M059J (cell line): ENCODE data around the gene ARHGAP44. TPM values are rescaled to one million over a fixed set of nuclear protein-coding genes. Genes with fewer than 3 reads are reported as not detected.
A peak's percentile ranks its signal among the peaks of the same experiment; 100 is the strongest.

Experiments
- DNase-seq: peaks from one replicate; pipeline ENCODE4 v3.0.0-alpha.2; 2012; ENCODE audit warnings: low read depth
- total RNA-seq: library from RNA; depleted of rRNA; stranded (reverse); fragments of >200 nt; shearing (Covaris generic); gene quantifications from 2 replicates; pipeline ENCODE4 v1.2.3, GENCODE V29; 2014

The ARHGAP44 gene
- total RNA-seq, 1 experiment from 2014 or later, result not detected

GRCh38 chr17:12898110-12898509 lies 108.8 kb downstream of the ARHGAP44 start:
- no peak for DNase-seq

GRCh38 chr17:12899604-12900003 lies 110.3 kb downstream of the ARHGAP44 start:
- DNase-seq, result no peak

GRCh38 chr17:12900474-12900873 lies 111.2 kb downstream of the ARHGAP44 start:
- DNase-seq, result no peak

- no peak for DNase-seq
Measured at GRCh38 chr17:12902046-12902445, 112.7 kb downstream of the ARHGAP44 start.

GRCh38 chr17:12907477-12907876 lies 118.2 kb downstream of the ARHGAP44 start:
- no peak for DNase-seq

GRCh38 chr17:12909046-12909445 lies 119.7 kb downstream of the ARHGAP44 start:
- no peak for DNase-seq

GRCh38 chr17:12909511-12909910 lies 120.2 kb downstream of the ARHGAP44 start:
- no peak for DNase-seq

GRCh38 chr17:12911239-12911638 lies 121.9 kb downstream of the ARHGAP44 start:
- DNase-seq, result no peak

- DNase-seq, result peak; percentile 55
Measured at GRCh38 chr17:12917399-12917798, 128.1 kb downstream of the ARHGAP44 start.

- peak; percentile 90 for DNase-seq
Measured at GRCh38 chr17:12918142-12918541, 128.8 kb downstream of the ARHGAP44 start.

GRCh38 chr17:12922120-12922519 lies 132.8 kb downstream of the ARHGAP44 start:
- no peak for DNase-seq

GRCh38 chr17:12924614-12925013 lies 135.3 kb downstream of the ARHGAP44 start:
- no peak for DNase-seq

- DNase-seq, result no peak
Measured at GRCh38 chr17:12927001-12927400, 137.7 kb downstream of the ARHGAP44 start.

- DNase-seq, result peak; percentile 4
Measured at GRCh38 chr17:12927541-12928425, 138.5 kb downstream of the ARHGAP44 start.

GRCh38 chr17:12928736-12929135 lies 139.4 kb downstream of the ARHGAP44 start:
- DNase-seq, result peak; percentile 38

- no peak for DNase-seq
Measured at GRCh38 chr17:12936501-12936900, 147.2 kb downstream of the ARHGAP44 start.

- DNase-seq, result no peak
Measured at GRCh38 chr17:12940699-12941098, 151.4 kb downstream of the ARHGAP44 start.

GRCh38 chr17:12947047-12947446 lies 157.7 kb downstream of the ARHGAP44 start:
- DNase-seq, result no peak

GRCh38 chr17:12952012-12952411 lies 162.7 kb downstream of the ARHGAP44 start:
- DNase-seq, result no peak

GRCh38 chr17:12953156-12953555 lies 163.9 kb downstream of the ARHGAP44 start:
- DNase-seq, result no peak

GRCh38 chr17:12955521-12955920 lies 166.2 kb downstream of the ARHGAP44 start:
- DNase-seq, result no peak

GRCh38 chr17:12958786-12959185 lies 169.5 kb downstream of the ARHGAP44 start:
- DNase-seq, result peak; percentile 57

GRCh38 chr17:12959441-12959840 lies 170.1 kb downstream of the ARHGAP44 start:
- peak; percentile 68 for DNase-seq

- DNase-seq, result no peak
Measured at GRCh38 chr17:12961655-12962054, 172.4 kb downstream of the ARHGAP44 start.
